NB4 (cell line): ENCODE data around the gene RBM5.

Source experiments
- DNase-seq: peaks from one replicate; pipeline ENCODE4 v3.0.0; 2010; ENCODE audit warnings: low read depth
- H3K4me3 ChIP-seq: one replicate; pipeline ENCODE4 v1.5.1; 2011; ENCODE audit warnings: mild to moderate bottlenecking, low read depth, low read length, moderate library complexity
- MYC ChIP-seq: IDR thresholded peaks from 2 replicates; pipeline ENCODE4 v1.6.1; 2011; ENCODE audit warnings: low read depth, low read length
- POLR2A ChIP-seq: IDR thresholded peaks from 2 replicates; pipeline ENCODE4 v1.6.1; 2011; ENCODE audit warnings: mild to moderate bottlenecking; ENCODE audit not compliant: insufficient read length; ENCODE audit errors: extremely low read depth
- TF ChIP-seq, protein P1 (sequence below): IDR thresholded peaks from 2 replicates; pipeline ENCODE4 v1.6.1; 2011; ENCODE audit warnings: low read depth, low read length
- TF ChIP-seq, protein P2 (sequence below): IDR thresholded peaks from one replicate; pipeline ENCODE4 v1.5.1; 2012; ENCODE audit warnings: low read depth, low read length

RBM5 gene

GRCh38 chr3:50157827-50158529 is 69.3 kb downstream of the RBM5 start:
- TF ChIP-seq POLR2A, result no peak
- TF ChIP-seq, protein P1, sequence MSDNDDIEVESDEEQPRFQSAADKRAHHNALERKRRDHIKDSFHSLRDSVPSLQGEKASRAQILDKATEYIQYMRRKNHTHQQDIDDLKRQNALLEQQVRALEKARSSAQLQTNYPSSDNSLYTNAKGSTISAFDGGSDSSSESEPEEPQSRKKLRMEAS, result no peak
- TF ChIP-seq MYC, result no peak
- TF ChIP-seq, protein P2, sequence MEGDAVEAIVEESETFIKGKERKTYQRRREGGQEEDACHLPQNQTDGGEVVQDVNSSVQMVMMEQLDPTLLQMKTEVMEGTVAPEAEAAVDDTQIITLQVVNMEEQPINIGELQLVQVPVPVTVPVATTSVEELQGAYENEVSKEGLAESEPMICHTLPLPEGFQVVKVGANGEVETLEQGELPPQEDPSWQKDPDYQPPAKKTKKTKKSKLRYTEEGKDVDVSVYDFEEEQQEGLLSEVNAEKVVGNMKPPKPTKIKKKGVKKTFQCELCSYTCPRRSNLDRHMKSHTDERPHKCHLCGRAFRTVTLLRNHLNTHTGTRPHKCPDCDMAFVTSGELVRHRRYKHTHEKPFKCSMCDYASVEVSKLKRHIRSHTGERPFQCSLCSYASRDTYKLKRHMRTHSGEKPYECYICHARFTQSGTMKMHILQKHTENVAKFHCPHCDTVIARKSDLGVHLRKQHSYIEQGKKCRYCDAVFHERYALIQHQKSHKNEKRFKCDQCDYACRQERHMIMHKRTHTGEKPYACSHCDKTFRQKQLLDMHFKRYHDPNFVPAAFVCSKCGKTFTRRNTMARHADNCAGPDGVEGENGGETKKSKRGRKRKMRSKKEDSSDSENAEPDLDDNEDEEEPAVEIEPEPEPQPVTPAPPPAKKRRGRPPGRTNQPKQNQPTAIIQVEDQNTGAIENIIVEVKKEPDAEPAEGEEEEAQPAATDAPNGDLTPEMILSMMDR, result no peak
- H3K4me3 ChIP-seq, result no peak overlapping the region
- DNase-seq, result no peak

GRCh38 chr3:50158530-50159146 is 69.9 kb downstream of the RBM5 start:
- TF ChIP-seq, protein P2, result no peak
- TF ChIP-seq, protein P1, result no peak
- no peak for TF ChIP-seq MYC
- TF ChIP-seq POLR2A, result no peak
- no peak for DNase-seq
- H3K4me3 ChIP-seq, result no peak overlapping the region

GRCh38 chr3:50160561-50160983 is 71.9 kb downstream of the RBM5 start:
- TF ChIP-seq, protein P1, result no peak
- TF ChIP-seq, protein P2, result no peak
- TF ChIP-seq POLR2A, result no peak
- no peak for TF ChIP-seq MYC
- no peak overlapping the region for H3K4me3 ChIP-seq
- no peak for DNase-seq

DNA sequence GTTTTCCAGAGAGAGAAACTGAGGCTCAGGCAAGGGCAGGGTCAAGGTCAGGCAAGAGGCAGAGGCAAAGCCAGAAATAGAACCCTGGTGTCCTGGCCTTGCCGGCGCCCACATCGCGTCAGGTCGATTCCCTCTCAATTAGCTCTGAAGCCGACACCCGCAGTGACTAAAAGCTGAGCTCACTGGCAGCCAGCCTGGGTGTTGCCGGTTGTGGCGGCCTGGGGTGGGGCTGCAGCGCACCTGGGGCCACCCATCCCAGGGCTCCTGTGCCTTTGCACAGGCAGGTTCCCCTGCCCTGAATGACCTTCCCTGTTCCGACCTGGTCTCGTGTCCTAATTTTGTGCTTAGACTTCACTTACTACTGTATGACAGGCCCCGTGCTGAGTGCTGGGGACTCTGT is 72.6 kb downstream of the RBM5 start:
- DNase-seq, result no peak
- TF ChIP-seq, protein P1, result no peak
- TF ChIP-seq MYC (no peak), POLR2A (no peak)
- TF ChIP-seq, protein P2, result no peak

GRCh38 chr3:50162034-50162883 is 73.5 kb downstream of the RBM5 start:
- no peak overlapping the region for H3K4me3 ChIP-seq
- TF ChIP-seq, protein P1, result no peak
- TF ChIP-seq POLR2A (no peak), MYC (no peak)
- TF ChIP-seq, protein P2, result no peak
- no peak for DNase-seq

More for the DNA sequence above, 72.6 kb downstream of the RBM5 start:
- no peak overlapping the region for H3K4me3 ChIP-seq
